GM18873 (cell line): ENCODE data around the gene ARHGEF5.
"Not testable (repeated sequence)": the region's sequence is repeated elsewhere in the genome, so short reads cannot be mapped to it uniquely, and the experiment has no call there.

Experiments
- ATAC-seq: cut with Tn5 transposase; IDR thresholded peaks from one replicate; pipeline ENCODE4 v1.9.1; 2021; ENCODE audit warnings: mild to moderate bottlenecking, moderate library complexity, moderate number of reproducible peaks; ENCODE audit not compliant: unreplicated experiment, low FRiP score

Gene ARHGEF5

DNA sequence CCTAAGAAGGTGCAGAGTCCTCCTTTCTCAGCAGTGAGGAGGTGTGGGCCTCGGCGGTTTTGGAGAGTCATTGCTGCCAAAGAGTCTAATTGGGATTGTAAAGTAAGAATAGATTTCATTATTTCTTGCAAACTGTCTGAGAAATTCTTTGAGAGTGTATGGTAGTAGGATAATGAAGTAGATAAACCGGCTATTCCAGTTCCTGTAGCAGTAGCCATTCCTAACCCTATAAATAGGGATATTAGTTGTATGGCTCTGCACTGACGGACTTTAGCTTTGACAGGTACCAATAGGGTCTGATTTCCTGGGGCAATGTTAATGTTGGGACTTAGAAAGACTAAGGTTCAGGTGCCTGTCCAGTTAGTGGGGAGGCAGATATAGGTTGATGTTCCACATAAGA is 63.7 kb downstream of the ARHGEF5 start:
- not testable (repeated sequence) for ATAC-seq

DNA sequence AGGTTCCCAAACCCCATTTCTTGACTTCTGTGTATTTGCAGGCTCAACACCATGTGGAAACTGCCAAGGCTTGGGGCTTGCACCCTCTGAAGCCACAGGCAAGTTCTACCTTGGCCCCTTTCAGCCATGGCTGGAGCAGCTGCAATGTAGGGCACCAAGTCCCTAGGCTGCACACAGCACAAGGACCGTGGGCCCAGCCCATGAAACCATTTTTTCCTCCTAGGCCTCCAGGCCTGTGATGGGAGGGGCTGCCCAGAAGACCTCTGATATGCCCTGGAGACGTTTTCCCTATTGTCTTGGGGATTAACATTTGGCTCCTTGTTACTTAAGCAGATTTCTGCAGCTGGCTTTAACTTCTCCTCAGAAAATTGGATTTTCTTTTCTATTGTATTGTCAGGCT is 72.3 kb downstream of the ARHGEF5 start:
- ATAC-seq, result not testable (repeated sequence)

- no peak for ATAC-seq
Observed at GRCh38 chr7:144428431-144428830, 73.2 kb downstream of the ARHGEF5 start.
